GM23248 (cell line): ENCODE results near the gene AMOTL1. TPM values are rescaled to one million over a fixed set of nuclear protein-coding genes. Genes with fewer than 3 reads are reported as not detected.

ENCODE experiments used
- DNase-seq: peaks from one replicate; pipeline ENCODE4 v3.0.0-alpha.2; 2015
- H2AFZ ChIP-seq: fragments of 200-600 bp; sonication (generic); 2 replicates; pipeline ENCODE4 v1.6.1; 2016; ENCODE audit warnings: antibody characterized with exemption
- H3F3A ChIP-seq: fragments of 200-600 bp; sonication (generic); 2 replicates; pipeline ENCODE4 v1.6.1; 2016; ENCODE audit warnings: mild to moderate bottlenecking, antibody characterized with exemption, mixed run types; ENCODE audit not compliant: insufficient read depth
- H3K27ac ChIP-seq: fragments of 200-600 bp; sonication (generic); 2 replicates; pipeline ENCODE4 v1.5.1; 2016; ENCODE audit warnings: mild to moderate bottlenecking
- H3K27me3 ChIP-seq: fragments of 200-600 bp; sonication (generic); replicated peaks from 2 replicates; pipeline ENCODE4 v1.6.1; 2016; ENCODE audit warnings: mild to moderate bottlenecking; ENCODE audit not compliant: insufficient read depth
- H3K36me3 ChIP-seq: fragments of 200-600 bp; sonication (generic); 2 replicates; pipeline ENCODE4 v1.6.1; 2016; ENCODE audit warnings: low read depth, mild to moderate bottlenecking
- H3K4me1 ChIP-seq: fragments of 200-600 bp; sonication (generic); 2 replicates; pipeline ENCODE4 v1.6.1; 2016; ENCODE audit warnings: mild to moderate bottlenecking; ENCODE audit not compliant: insufficient read depth
- H3K4me2 ChIP-seq: fragments of 200-600 bp; sonication (generic); one replicate; pipeline ENCODE4 v1.6.1; 2016; ENCODE audit warnings: mild to moderate bottlenecking; ENCODE audit not compliant: unreplicated experiment
- H3K4me3 ChIP-seq: fragments of 200-600 bp; sonication (generic); 2 replicates; pipeline ENCODE4 v1.5.1; 2016; ENCODE audit warnings: mild to moderate bottlenecking
- H3K79me2 ChIP-seq: fragments of 200-600 bp; sonication (generic); 2 replicates; pipeline ENCODE4 v1.6.1; 2016; ENCODE audit warnings: mild to moderate bottlenecking; ENCODE audit not compliant: insufficient read depth
- H3K9ac ChIP-seq: fragments of 200-600 bp; sonication (generic); 2 replicates; pipeline ENCODE4 v1.6.1; 2016; ENCODE audit warnings: mild to moderate bottlenecking
- H3K9me2 ChIP-seq: fragments of 200-600 bp; sonication (generic); 2 replicates; pipeline ENCODE4 v1.6.1; 2016; ENCODE audit warnings: mixed run types, mild to moderate bottlenecking, moderate library complexity; ENCODE audit not compliant: insufficient read depth
- H3K9me3 ChIP-seq: fragments of 200-600 bp; sonication (generic); one replicate; pipeline ENCODE4 v1.6.1; 2017; ENCODE audit warnings: low read depth
- H4K20me1 ChIP-seq: fragments of 200-600 bp; sonication (generic); 2 replicates; pipeline ENCODE4 v1.6.0; 2016; ENCODE audit not compliant: insufficient read depth
- EZH2 ChIP-seq: fragments of 200-600 bp; sonication (generic); IDR thresholded peaks from 2 replicates; pipeline ENCODE4 v1.6.1; 2018; ENCODE audit warnings: antibody characterized with exemption, mild to moderate bottlenecking; ENCODE audit not compliant: insufficient read depth, poor library complexity, severe bottlenecking
- EZH2phosphoT487 ChIP-seq: fragments of 200-600 bp; sonication (generic); IDR thresholded peaks from 2 replicates; pipeline ENCODE4 v1.6.1; 2018; ENCODE audit warnings: antibody characterized with exemption, moderate library complexity, mild to moderate bottlenecking, low read depth; ENCODE audit not compliant: insufficient read depth
- WGBS, 2 experiments: methylation state at CpG; one replicate each; pipeline ENCODE4 v1.1.6; 2015 to 2017; ENCODE audit warnings: low lambda C conversion rate in 2 of 2, low coverage in 1 of 2; ENCODE audit errors: missing lambda C conversion rate in 2 of 2; 5-methylcytosine and 5-hydroxymethylcytosine counted together
- in situ Hi-C: fragments of 300-500 bp; cut with MboI; formaldehyde crosslinking; loops from 2 replicates; pipeline ENCODE4 v1.15.0; 2020
- polyA plus RNA-seq: library from polyadenylated mRNA; unstranded; fragments of >200 nt; fragmentation: Nextera tagmentation; extraction: Ambion mirVana; gene quantifications from 2 replicates; pipeline ENCODE4 v1.2.1, GENCODE V29; 2016
- total RNA-seq: library from RNA; depleted of rRNA; stranded (reverse); fragments of >200 nt; shearing (Covaris generic); gene quantifications from 2 replicates; pipeline ENCODE4 v1.2.3, GENCODE V29; 2014

Gene AMOTL1
- total and polyA plus RNA-seq, 2 experiments from 2014 or later = 22.3 to 50.8 TPM

GRCh38 chr11:94855666-94856065 is 87.5 kb downstream of the AMOTL1 start:
- Histone ChIP-seq H4K20me1 (no peaks in the 10 kb centered on the region), H3K4me2 (peak overlapping the region; percentile 59), H3F3A (peaks cover 14% of the 10 kb centered on the region), H3K9ac (peak overlapping the region; percentile 24; the same call in 1 of the 2 replicates), H3K9me2 (no peaks in the 10 kb centered on the region), H3K36me3 (peaks cover 69% of the 10 kb centered on the region), H3K79me2 (no peaks in the 10 kb centered on the region), H2AFZ (no peak overlapping the region), H3K4me3 (no peak overlapping the region), H3K4me1 (peaks cover 14% of the 10 kb centered on the region; the same call in 1 of the 2 replicates), H3K9me3 (no peaks in the 10 kb centered on the region), H3K27ac (0 out of 2 replicates have a peak overlapping the region, but pooled peaks have one; percentile 12), H3K27me3 (no peaks in the 10 kb centered on the region)
- WGBS, 2 experiments = 25 to 33% methylated on average over 5 of the region's 5 CpGs
- DNase-seq = peak; percentile 47
- in situ Hi-C loops = no loop called here
- no peak for TF ChIP-seq EZH2
- no peak for TF ChIP-seq EZH2phosphoT487

GRCh38 chr11:94856443-94856842 is 88.3 kb downstream of the AMOTL1 start:
- Histone ChIP-seq H3K36me3 (peaks cover 63% of the 10 kb centered on the region), H3K27ac (no peak overlapping the region)
- DNase-seq = no peak

GRCh38 chr11:94857337-94857736 is 89.2 kb downstream of the AMOTL1 start:
- H3K27ac ChIP-seq = no peak overlapping the region
- H3K9me3 ChIP-seq = no peaks in the 10 kb centered on the region
- H3K4me2 ChIP-seq = no peak overlapping the region
- H3K4me1 ChIP-seq = peaks cover 14% of the 10 kb centered on the region; the same call in 1 of the 2 replicates
- no peaks in the 10 kb centered on the region for H3K79me2 ChIP-seq
- WGBS, 2 experiments = 99 to 100% methylated on average over 2 of the region's 2 CpGs
- H4K20me1 ChIP-seq = no peaks in the 10 kb centered on the region
- peaks cover 62% of the 10 kb centered on the region for H3K36me3 ChIP-seq
- H3K9me2 ChIP-seq = no peaks in the 10 kb centered on the region
- no peaks in the 10 kb centered on the region for H3K27me3 ChIP-seq
- H2AFZ ChIP-seq = no peak overlapping the region
- DNase-seq = no peak
- no peak for TF ChIP-seq EZH2phosphoT487
- TF ChIP-seq EZH2 = no peak
- H3F3A ChIP-seq = peaks cover 24% of the 10 kb centered on the region
- in situ Hi-C loops = no loop called here
- no peak overlapping the region for H3K9ac ChIP-seq
- H3K4me3 ChIP-seq = no peak overlapping the region

More at GRCh38 chr11:94856443-94856842, 88.3 kb downstream of the AMOTL1 start:
- peaks cover 17% of the 10 kb centered on the region for H3F3A ChIP-seq
- H3K27me3 ChIP-seq = no peaks in the 10 kb centered on the region
- H3K4me1 ChIP-seq = peaks cover 14% of the 10 kb centered on the region; the same call in 1 of the 2 replicates
- H3K9me3 ChIP-seq = no peaks in the 10 kb centered on the region
- H3K9me2 ChIP-seq = no peaks in the 10 kb centered on the region
- H3K4me2 ChIP-seq = no peak overlapping the region
- no peak overlapping the region for H3K9ac ChIP-seq
- 42 to 46% methylated on average over 6 of the region's 6 CpGs for WGBS, 2 experiments
- H4K20me1 ChIP-seq = no peaks in the 10 kb centered on the region
- TF ChIP-seq EZH2phosphoT487 (no peak), EZH2 (no peak)
- in situ Hi-C loops = no loop called here
- no peak overlapping the region for H2AFZ ChIP-seq
- H3K4me3 ChIP-seq = no peak overlapping the region
- H3K79me2 ChIP-seq = no peaks in the 10 kb centered on the region

- DNase-seq = no peak
- no peak overlapping the region for H3K27ac ChIP-seq
- no peak overlapping the region for H3K9ac ChIP-seq
- peaks cover 30% of the 10 kb centered on the region for H3F3A ChIP-seq
- peaks cover 19% of the 10 kb centered on the region for H3K4me1 ChIP-seq
- TF ChIP-seq EZH2 = no peak
- TF ChIP-seq EZH2phosphoT487 = no peak
- no peak overlapping the region for H2AFZ ChIP-seq
- H4K20me1 ChIP-seq = no peaks in the 10 kb centered on the region
- H3K4me3 ChIP-seq = no peak overlapping the region
- no peaks in the 10 kb centered on the region for H3K27me3 ChIP-seq
- no peaks in the 10 kb centered on the region for H3K9me3 ChIP-seq
- H3K4me2 ChIP-seq = no peak overlapping the region
- no peaks in the 10 kb centered on the region for H3K79me2 ChIP-seq
- in situ Hi-C loops = no loop called here
- 85 to 87% methylated on average over 4 of the region's 4 CpGs for WGBS, 2 experiments
- H3K36me3 ChIP-seq = peaks cover 60% of the 10 kb centered on the region
- H3K9me2 ChIP-seq = no peaks in the 10 kb centered on the region
Measured at GRCh38 chr11:94858012-94858705, 90.0 kb downstream of the AMOTL1 start.

GRCh38 chr11:94860333-94860732 is 92.2 kb downstream of the AMOTL1 start:
- Histone ChIP-seq H4K20me1 (no peaks in the 10 kb centered on the region), H3K4me3 (no peak overlapping the region), H3K9me2 (no peaks in the 10 kb centered on the region), H3F3A (peaks cover 44% of the 10 kb centered on the region), H2AFZ (no peak overlapping the region), H3K9me3 (no peaks in the 10 kb centered on the region), H3K4me2 (no peak overlapping the region), H3K4me1 (peaks cover 25% of the 10 kb centered on the region), H3K9ac (no peak overlapping the region), H3K27ac (no peak overlapping the region), H3K79me2 (no peaks in the 10 kb centered on the region), H3K36me3 (peaks cover 51% of the 10 kb centered on the region), H3K27me3 (no peaks in the 10 kb centered on the region)
- TF ChIP-seq EZH2 (no peak), EZH2phosphoT487 (no peak)
- no peak for DNase-seq
- 71 to 85% methylated on average over 2 of the region's 2 CpGs for WGBS, 2 experiments
- in situ Hi-C loops = no loop called here
